ENCODE data around the gene ATP8B4. TPM values are rescaled to one million over a fixed set of nuclear protein-coding genes. Genes with fewer than 3 reads are reported as not detected.

The ATP8B4 gene
- total RNA-seq, 1 donor from 2014 or later = 0.98 TPM

- H3K4me3 Mint-ChIP-seq (ENCODE audit: low read depth) = no peak overlapping the region
- H3K27me3 Mint-ChIP-seq = no peaks in the 10 kb centered on the region
- H3K9me3 Mint-ChIP-seq (ENCODE audit: low read depth) = no peaks in the 10 kb centered on the region
- TF ChIP-seq, protein P1, sequence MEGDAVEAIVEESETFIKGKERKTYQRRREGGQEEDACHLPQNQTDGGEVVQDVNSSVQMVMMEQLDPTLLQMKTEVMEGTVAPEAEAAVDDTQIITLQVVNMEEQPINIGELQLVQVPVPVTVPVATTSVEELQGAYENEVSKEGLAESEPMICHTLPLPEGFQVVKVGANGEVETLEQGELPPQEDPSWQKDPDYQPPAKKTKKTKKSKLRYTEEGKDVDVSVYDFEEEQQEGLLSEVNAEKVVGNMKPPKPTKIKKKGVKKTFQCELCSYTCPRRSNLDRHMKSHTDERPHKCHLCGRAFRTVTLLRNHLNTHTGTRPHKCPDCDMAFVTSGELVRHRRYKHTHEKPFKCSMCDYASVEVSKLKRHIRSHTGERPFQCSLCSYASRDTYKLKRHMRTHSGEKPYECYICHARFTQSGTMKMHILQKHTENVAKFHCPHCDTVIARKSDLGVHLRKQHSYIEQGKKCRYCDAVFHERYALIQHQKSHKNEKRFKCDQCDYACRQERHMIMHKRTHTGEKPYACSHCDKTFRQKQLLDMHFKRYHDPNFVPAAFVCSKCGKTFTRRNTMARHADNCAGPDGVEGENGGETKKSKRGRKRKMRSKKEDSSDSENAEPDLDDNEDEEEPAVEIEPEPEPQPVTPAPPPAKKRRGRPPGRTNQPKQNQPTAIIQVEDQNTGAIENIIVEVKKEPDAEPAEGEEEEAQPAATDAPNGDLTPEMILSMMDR (IDR thresholded peaks at IDR 0.05; ENCODE audit: unreplicated experiment) = no peak
- H3K36me3 Mint-ChIP-seq (ENCODE audit: insufficient read depth) = no peaks in the 10 kb centered on the region
- H3K4me1 Mint-ChIP-seq (ENCODE audit: low read depth) = no peaks in the 10 kb centered on the region
- H3K27ac Mint-ChIP-seq = no peak overlapping the region
- no peak for DNase-seq (ENCODE audit: low spot score, unreplicated experiment)
These were observed 54.4 kb downstream of the ATP8B4 start for GRCh38 chr15:50064673-50065072.

DNA sequence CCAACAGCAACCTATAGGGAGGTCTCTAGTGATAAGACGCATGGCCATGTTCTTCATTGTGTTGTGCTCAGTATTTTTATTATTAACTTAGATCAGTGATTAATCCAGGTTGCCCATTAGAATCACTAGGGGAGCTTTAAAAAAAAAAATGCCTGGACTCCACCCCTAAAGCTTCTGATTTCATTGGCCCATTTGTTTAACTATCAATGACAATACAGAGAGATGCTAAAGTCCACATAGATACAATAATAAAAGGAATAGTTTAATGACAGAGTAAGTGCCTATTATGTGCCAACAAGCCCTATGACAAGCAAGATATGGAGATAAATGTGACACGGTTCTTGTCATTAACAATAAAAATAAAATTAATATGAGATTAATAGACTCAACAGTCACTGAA lies 55.8 kb downstream of the ATP8B4 start:
- H3K4me3 Mint-ChIP-seq (ENCODE audit: low read depth) = no peak overlapping the region
- H3K4me1 Mint-ChIP-seq (ENCODE audit: low read depth) = no peaks in the 10 kb centered on the region
- no peaks in the 10 kb centered on the region for H3K27me3 Mint-ChIP-seq
- DNase-seq (ENCODE audit: low spot score, unreplicated experiment) = no peak
- H3K9me3 Mint-ChIP-seq (ENCODE audit: low read depth) = no peaks in the 10 kb centered on the region
- TF ChIP-seq, protein P1 (IDR thresholded peaks at IDR 0.05; ENCODE audit: unreplicated experiment) = no peak
- H3K36me3 Mint-ChIP-seq (ENCODE audit: insufficient read depth) = no peaks in the 10 kb centered on the region
- H3K27ac Mint-ChIP-seq = no peak overlapping the region

- TF ChIP-seq, protein P1 (IDR thresholded peaks at IDR 0.05; ENCODE audit: unreplicated experiment) = no peak
- no peak overlapping the region for H3K27ac Mint-ChIP-seq
- H3K27me3 Mint-ChIP-seq = no peaks in the 10 kb centered on the region
- no peak overlapping the region for H3K4me3 Mint-ChIP-seq (ENCODE audit: low read depth)
- no peak for DNase-seq (ENCODE audit: low spot score, unreplicated experiment)
- no peaks in the 10 kb centered on the region for H3K4me1 Mint-ChIP-seq (ENCODE audit: low read depth)
- H3K9me3 Mint-ChIP-seq (ENCODE audit: low read depth) = no peaks in the 10 kb centered on the region
- no peaks in the 10 kb centered on the region for H3K36me3 Mint-ChIP-seq (ENCODE audit: insufficient read depth)
These were observed 57.5 kb downstream of the ATP8B4 start for GRCh38 chr15:50061503-50061902.

GRCh38 chr15:50059883-50060282 lies 59.1 kb downstream of the ATP8B4 start:
- no peak overlapping the region for H3K27ac Mint-ChIP-seq
- H3K4me3 Mint-ChIP-seq (ENCODE audit: low read depth) = no peak overlapping the region
- no peaks in the 10 kb centered on the region for H3K36me3 Mint-ChIP-seq (ENCODE audit: insufficient read depth)
- H3K9me3 Mint-ChIP-seq (ENCODE audit: low read depth) = no peaks in the 10 kb centered on the region
- DNase-seq (ENCODE audit: low spot score, unreplicated experiment) = no peak
- no peaks in the 10 kb centered on the region for H3K4me1 Mint-ChIP-seq (ENCODE audit: low read depth)
- TF ChIP-seq, protein P1 (IDR thresholded peaks at IDR 0.05; ENCODE audit: unreplicated experiment) = no peak
- no peaks in the 10 kb centered on the region for H3K27me3 Mint-ChIP-seq

DNA sequence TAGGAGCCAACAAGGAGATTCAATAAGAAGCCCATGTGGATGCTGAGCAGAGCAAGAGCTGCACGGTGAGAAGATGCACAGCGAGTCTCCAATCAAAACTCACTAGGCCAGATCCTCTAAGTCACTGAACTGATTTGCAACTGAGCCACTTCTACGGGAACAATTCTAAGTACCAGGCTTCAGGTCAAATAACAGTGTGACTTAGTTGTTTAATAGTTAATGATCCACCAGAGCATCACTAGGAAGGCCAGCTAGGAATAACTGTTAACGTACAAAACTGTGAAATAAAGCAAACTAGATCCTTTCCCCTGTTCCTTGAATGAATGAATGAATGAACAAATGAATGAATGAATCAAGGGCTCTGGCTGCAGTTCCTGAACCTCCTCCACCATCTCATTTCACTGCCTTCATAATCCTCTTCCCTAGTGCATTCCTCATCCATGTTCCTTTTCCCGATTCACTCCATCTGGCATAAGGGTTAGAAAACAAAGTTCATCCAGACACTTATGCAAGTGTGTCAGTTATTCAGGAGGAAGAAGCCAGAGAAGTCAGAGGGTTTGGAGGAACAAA lies 59.7 kb downstream of the ATP8B4 start:
- TF ChIP-seq, protein P1 (IDR thresholded peaks at IDR 0.05; ENCODE audit: unreplicated experiment) = no peak
- no peaks in the 10 kb centered on the region for H3K27me3 Mint-ChIP-seq
- no peaks in the 10 kb centered on the region for H3K9me3 Mint-ChIP-seq (ENCODE audit: low read depth)
- no peak overlapping the region for H3K4me3 Mint-ChIP-seq (ENCODE audit: low read depth)
- no peaks in the 10 kb centered on the region for H3K4me1 Mint-ChIP-seq (ENCODE audit: low read depth)
- H3K36me3 Mint-ChIP-seq (ENCODE audit: insufficient read depth) = no peaks in the 10 kb centered on the region
- no peak for DNase-seq (ENCODE audit: low spot score, unreplicated experiment)
- no peak overlapping the region for H3K27ac Mint-ChIP-seq
